GM23338 (cell line): ENCODE results near the gene RGL1. TPM values are rescaled to one million over a fixed set of nuclear protein-coding genes. Genes with fewer than 3 reads are reported as not detected.

Experiments
- ATAC-seq: fragments of 200-7000 bp; cut with Tn5 transposase; 3 replicates; pipeline ENCODE4 v1.9.1; 2020
- DNase-seq: peaks from one replicate; pipeline ENCODE4 v3.0.0-alpha.2; 2015; ENCODE audit warnings: low spot score
- H2AFZ ChIP-seq: fragments of 200-600 bp; sonication (generic); 2 replicates; pipeline ENCODE4 v1.8.0; 2016; ENCODE audit warnings: antibody characterized with exemption, mild to moderate bottlenecking, moderate library complexity
- H3F3A ChIP-seq: fragments of 200-600 bp; sonication (generic); replicated peaks from 2 replicates; pipeline ENCODE4 v1.8.0; 2017; ENCODE audit warnings: antibody characterized with exemption, mixed run types, low read depth
- H3K27ac ChIP-seq: fragments of 200-600 bp; sonication (generic); 2 replicates; pipeline ENCODE4 v1.6.1; 2016; ENCODE audit warnings: low read depth
- H3K27me3 ChIP-seq: fragments of 200-600 bp; sonication (generic); 2 replicates; pipeline ENCODE4 v1.8.0; 2016; ENCODE audit warnings: mild to moderate bottlenecking, mixed run types, moderate library complexity; ENCODE audit not compliant: insufficient read depth
- H3K36me3 ChIP-seq: fragments of 200-600 bp; sonication (generic); 2 replicates; pipeline ENCODE4 v1.8.0; 2016; ENCODE audit warnings: mild to moderate bottlenecking; ENCODE audit not compliant: insufficient read depth
- H3K4me1 ChIP-seq: fragments of 200-600 bp; sonication (generic); 2 replicates; pipeline ENCODE4 v1.8.0; 2016; ENCODE audit warnings: mild to moderate bottlenecking, moderate library complexity; ENCODE audit not compliant: insufficient read depth
- H3K4me2 ChIP-seq: fragments of 200-600 bp; sonication (generic); 2 replicates; pipeline ENCODE4 v1.7.1; 2017; ENCODE audit warnings: mixed run types
- H3K4me3 ChIP-seq: fragments of 200-600 bp; sonication (generic); 2 replicates; pipeline ENCODE4 v1.6.1; 2016; ENCODE audit warnings: mixed run types
- H3K79me2 ChIP-seq: fragments of 200-600 bp; sonication (generic); replicated peaks from 2 replicates; pipeline ENCODE4 v1.8.0; 2017; ENCODE audit warnings: mild to moderate bottlenecking; ENCODE audit not compliant: insufficient read depth
- H3K9me2 ChIP-seq: fragments of 200-600 bp; sonication (generic); 2 replicates; pipeline ENCODE4 v1.8.0; 2017; ENCODE audit not compliant: insufficient read depth
- H4K20me1 ChIP-seq: fragments of 200-600 bp; sonication (generic); replicated peaks from 2 replicates; pipeline ENCODE4 v1.8.0; 2017; ENCODE audit warnings: mild to moderate bottlenecking; ENCODE audit not compliant: insufficient read depth
- H3K27ac Mint-ChIP-seq: 2 replicates; pipeline ENCODE4 v1.8.0; 2020; ENCODE audit warnings: inconsistent platforms, mild to moderate bottlenecking, moderate library complexity, mixed read lengths
- H3K27me3 Mint-ChIP-seq: 3 replicates; pipeline ENCODE4 v1.8.0; 2022; ENCODE audit warnings: low read depth, mild to moderate bottlenecking, moderate library complexity, mixed read lengths, inconsistent platforms; ENCODE audit not compliant: insufficient read depth, poor library complexity
- H3K36me3 Mint-ChIP-seq: 3 replicates; pipeline ENCODE4 v1.8.0; 2021; ENCODE audit warnings: low read depth, mild to moderate bottlenecking, inconsistent platforms, moderate library complexity, mixed read lengths
- H3K4me1 Mint-ChIP-seq: 3 replicates; pipeline ENCODE4 v1.8.0; 2020; ENCODE audit warnings: mild to moderate bottlenecking, inconsistent platforms, mixed read lengths
- H3K4me3 Mint-ChIP-seq: 3 replicates; pipeline ENCODE4 v1.8.0; 2021; ENCODE audit warnings: moderate library complexity, mild to moderate bottlenecking, inconsistent platforms, mixed read lengths
- H3K9me3 Mint-ChIP-seq: 3 replicates; pipeline ENCODE4 v1.8.0; 2020; ENCODE audit warnings: moderate library complexity, mild to moderate bottlenecking, inconsistent platforms, mixed read lengths
- CTCF ChIP-seq, 2 experiments: fragments of 200-600 bp in 1 of 2; sonication (generic) in 1 of 2; conservative IDR thresholded peaks; 2 replicates each; pipeline versions ENCODE4 v1.5.1 to v1.6.1; 2016 to 2017; ENCODE audit warnings: antibody characterized with exemption in 2 of 2, low read depth in 2 of 2, mild to moderate bottlenecking in 2 of 2, moderate library complexity in 1 of 2
- ETS1 ChIP-seq: IDR thresholded peaks from 2 replicates; pipeline ENCODE4 v1.6.1; 2016; ENCODE audit warnings: antibody characterized with exemption
- EZH2 ChIP-seq: fragments of 200-600 bp; sonication (generic); IDR thresholded peaks from one replicate; pipeline ENCODE4 v1.8.0; 2017; ENCODE audit warnings: antibody characterized with exemption, mild to moderate bottlenecking, low read depth; ENCODE audit not compliant: unreplicated experiment
- EZH2phosphoT487 ChIP-seq: fragments of 200-600 bp; sonication (generic); IDR thresholded peaks from one replicate; pipeline ENCODE4 v1.8.1; 2018; ENCODE audit warnings: antibody characterized with exemption; ENCODE audit not compliant: unreplicated experiment
- JUNB ChIP-seq: IDR thresholded peaks from one replicate; pipeline ENCODE4 v1.6.1; 2016; ENCODE audit warnings: antibody characterized with exemption; ENCODE audit not compliant: unreplicated experiment
- NANOG ChIP-seq: IDR thresholded peaks from 2 replicates; pipeline ENCODE4 v1.6.1; 2016; ENCODE audit warnings: antibody characterized with exemption, borderline replicate concordance
- POLR2AphosphoS5 ChIP-seq: IDR thresholded peaks from 2 replicates; pipeline ENCODE4 v1.6.1; 2016; ENCODE audit warnings: antibody characterized with exemption, low read depth
- REST ChIP-seq: IDR thresholded peaks from one replicate; pipeline ENCODE4 v1.6.1; 2018; ENCODE audit warnings: antibody characterized with exemption; ENCODE audit not compliant: unreplicated experiment
- ZNF114 ChIP-seq: fragments of 250-450 bp; sonication (Bioruptor Pico); IDR thresholded peaks from 2 replicates; pipeline ENCODE4 v1.5.0; 2020; ENCODE audit warnings: mild to moderate bottlenecking, moderate library complexity
- ZNF331 ChIP-seq: fragments of 250-450 bp; sonication (Bioruptor Pico); IDR thresholded peaks from 2 replicates; pipeline ENCODE4 v1.5.0; 2020; ENCODE audit warnings: low read depth, mild to moderate bottlenecking, moderate library complexity
- polyA plus RNA-seq: library from polyadenylated mRNA; unstranded; fragments of >200 nt; fragmentation: Nextera tagmentation; extraction: Ambion mirVana; gene quantifications from 2 replicates; pipeline ENCODE4 v1.2.1, GENCODE V29; 2016
- total RNA-seq: library from RNA; depleted of rRNA; stranded (reverse); fragments of >200 nt; shearing (Covaris generic); gene quantifications from 2 replicates; pipeline ENCODE4 v1.2.3, GENCODE V29; 2014

The RGL1 gene
- total and polyA plus RNA-seq, 2 experiments from 2014 or later = 0.91 to 2.6 TPM

- DNase-seq = no peak
- Mint-ChIP-seq H3K27me3 (no peaks in the 10 kb centered on the region), H3K27ac (no peak overlapping the region), H3K4me1 (no peaks in the 10 kb centered on the region), H3K36me3 (no peaks in the 10 kb centered on the region), H3K9me3 (no peaks in the 10 kb centered on the region), H3K4me3 (no peak overlapping the region)
- no peaks in the 10 kb centered on the region for H3F3A ChIP-seq
- H4K20me1 ChIP-seq = no peaks in the 10 kb centered on the region
- no peak overlapping the region for H2AFZ ChIP-seq
- H3K27ac ChIP-seq = no peak overlapping the region
- H3K9me2 ChIP-seq = no peaks in the 10 kb centered on the region
- H3K4me2 ChIP-seq = no peak overlapping the region
- H3K4me3 ChIP-seq = no peak overlapping the region
- no peak for ATAC-seq
- no peak for TF ChIP-seq NANOG
- TF ChIP-seq JUNB = no peak
- TF ChIP-seq EZH2phosphoT487 = no peak
- TF ChIP-seq ETS1 = no peak
- H3K79me2 ChIP-seq = no peaks in the 10 kb centered on the region
- H3K4me1 ChIP-seq = no peaks in the 10 kb centered on the region
- H3K36me3 ChIP-seq = no peaks in the 10 kb centered on the region
- no peaks in the 10 kb centered on the region for H3K27me3 ChIP-seq
These were observed 10.8 kb upstream of the RGL1 start for GRCh38 chr1:183794088-183794487.

GRCh38 chr1:183800449-183800848 is 4.5 kb upstream of the RGL1 start:
- H3K27ac Mint-ChIP-seq = no peak overlapping the region
- TF ChIP-seq ZNF331 (no peak), EZH2phosphoT487 (no peak), JUNB (no peak), ZNF114 (CRISPR knock-in tag) (no peak), ETS1 (no peak), POLR2AphosphoS5 (no peak), EZH2 (no peak), REST (no peak), CTCF (conservative IDR thresholded peaks at IDR 0.05; ENCODE audit: low read depth in 2 of 2) (no peak)

More at GRCh38 chr1:183800449-183800848, 4.5 kb upstream of the RGL1 start:
- Histone ChIP-seq H3K79me2 (no peaks in the 10 kb centered on the region), H3K4me2 (no peak overlapping the region), H3K9me2 (no peaks in the 10 kb centered on the region), H3K4me3 (no peak overlapping the region), H3K36me3 (no peaks in the 10 kb centered on the region), H3F3A (0 out of 2 replicates have a peak, but pooled peaks cover 2% of the 10 kb centered on the region), H3K27ac (no peak overlapping the region), H3K4me1 (peaks cover 6% of the 10 kb centered on the region), H3K27me3 (peaks cover 16% of the 10 kb centered on the region), H4K20me1 (no peaks in the 10 kb centered on the region), H2AFZ (no peak overlapping the region)
- H3K4me1 Mint-ChIP-seq = peaks cover 8% of the 10 kb centered on the region; the same call in 2 of the 3 replicates
- H3K27me3 Mint-ChIP-seq = peaks cover 9% of the 10 kb centered on the region
- H3K4me3 Mint-ChIP-seq = no peak overlapping the region
- no peaks in the 10 kb centered on the region for H3K36me3 Mint-ChIP-seq
- H3K9me3 Mint-ChIP-seq = peaks cover 7% of the 10 kb centered on the region; the same call in 1 of the 3 replicates
- DNase-seq (no peak), ATAC-seq (no peak)
